GM21786 (cell line): ENCODE results near the gene WEE2.

Experiments used
- ATAC-seq: cut with Tn5 transposase; IDR thresholded peaks from one replicate; pipeline ENCODE4 v1.9.1; 2021; ENCODE audit not compliant: unreplicated experiment

WEE2 gene

GRCh38 chr7:141708351-141708750 lies at the start of gene WEE2:
TSS of gene WEE2 (plus strand) at chr7:141708353. CDS start at chr7:141708759, 406 bp downstream.
- ATAC-seq = no peak

- ATAC-seq = no peak
Measured at GRCh38 chr7:141659501-141659900, 48.7 kb upstream of the WEE2 start.

- no peak for ATAC-seq
Measured at GRCh38 chr7:141660259-141660658, 47.9 kb upstream of the WEE2 start.

GRCh38 chr7:141663081-141663849 lies 44.9 kb upstream of the WEE2 start:
- no peak for ATAC-seq

GRCh38 chr7:141664450-141664849 lies 43.7 kb upstream of the WEE2 start:
- no peak for ATAC-seq

- no peak for ATAC-seq
Measured at GRCh38 chr7:141665208-141666035, 42.7 kb upstream of the WEE2 start.

GRCh38 chr7:141666071-141666470 lies 42.1 kb upstream of the WEE2 start:
- ATAC-seq = no peak

GRCh38 chr7:141668853-141669252 lies 39.3 kb upstream of the WEE2 start:
- ATAC-seq = no peak

- no peak for ATAC-seq
Measured at GRCh38 chr7:141671705-141672496, 36.3 kb upstream of the WEE2 start.

- ATAC-seq = no peak
Measured at GRCh38 chr7:141673346-141673745, 34.8 kb upstream of the WEE2 start.

GRCh38 chr7:141674171-141674671 lies 33.9 kb upstream of the WEE2 start:
- no peak for ATAC-seq

- ATAC-seq = no peak
Measured at GRCh38 chr7:141674702-141675101, 33.5 kb upstream of the WEE2 start.

- no peak for ATAC-seq
Measured at GRCh38 chr7:141675436-141676215, 32.5 kb upstream of the WEE2 start.

GRCh38 chr7:141676618-141677017 lies 31.5 kb upstream of the WEE2 start:
- no peak for ATAC-seq

- ATAC-seq = no peak
Measured at GRCh38 chr7:141679014-141679413, 29.1 kb upstream of the WEE2 start.

- no peak for ATAC-seq
Measured at GRCh38 chr7:141685285-141686023, 22.7 kb upstream of the WEE2 start.

- ATAC-seq = no peak
Measured at GRCh38 chr7:141686074-141686473, 22.1 kb upstream of the WEE2 start.

- no peak for ATAC-seq
Measured at GRCh38 chr7:141686670-141687069, 21.5 kb upstream of the WEE2 start.

- ATAC-seq = no peak
Measured at GRCh38 chr7:141688043-141688442, 20.1 kb upstream of the WEE2 start.
